NCI-H446 treated with DMSO at 0.1 percent for 48 hours (cell line): ENCODE measurements around the gene ANKS1A.

Experiments used
- DNase-seq: peaks from one replicate; lab custom pipeline; 2025; lab: John Stamatoyannopoulos, UW

ANKS1A gene

DNA sequence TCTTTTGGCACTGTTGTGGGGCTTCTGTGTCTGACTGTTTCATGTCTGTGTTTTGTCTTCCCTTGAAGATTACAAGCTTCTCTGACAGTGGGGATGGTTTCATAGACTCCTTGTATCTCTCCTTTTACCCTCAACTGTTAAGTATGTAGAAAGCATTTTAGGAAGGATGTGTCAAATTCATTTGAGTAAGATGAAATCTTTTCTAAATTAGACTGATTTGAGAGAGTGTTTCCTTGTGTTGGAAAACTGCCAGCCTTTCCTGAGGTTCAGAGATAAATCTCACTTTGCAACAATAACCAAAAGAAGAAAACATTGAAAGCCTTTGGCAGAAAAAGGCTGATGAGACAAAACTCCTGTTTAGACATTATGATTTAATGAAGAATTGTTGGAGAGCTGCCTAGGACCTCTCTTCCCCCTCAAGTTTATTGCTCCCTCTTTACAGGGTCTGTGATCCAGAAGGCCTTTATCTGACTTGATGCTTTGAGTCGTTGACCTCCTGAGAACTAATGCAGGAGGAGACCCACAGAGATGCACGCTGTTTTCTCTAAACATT, 68.3 kb downstream of the ANKS1A start:
- DNase-seq, result no peak

DNA sequence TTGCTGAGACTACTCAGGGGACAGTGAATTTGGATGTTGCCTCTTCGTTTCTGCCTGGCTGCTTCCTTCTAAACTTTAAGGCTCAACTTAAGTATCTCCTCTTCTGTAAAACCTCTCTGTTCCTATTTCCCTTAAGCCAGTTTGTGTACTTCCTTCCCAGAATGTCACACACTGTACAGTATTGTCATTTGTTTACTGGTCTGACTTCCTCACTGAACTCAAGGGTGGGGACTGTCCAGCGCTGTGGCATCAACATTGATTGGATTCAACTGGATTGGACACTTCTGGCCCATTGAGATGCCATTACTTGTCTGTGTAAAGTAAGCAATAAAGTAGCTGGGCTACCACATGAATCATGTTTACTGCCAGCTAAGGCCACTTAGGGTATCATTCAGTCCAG, 69.7 kb downstream of the ANKS1A start:
- no peak for DNase-seq

DNA sequence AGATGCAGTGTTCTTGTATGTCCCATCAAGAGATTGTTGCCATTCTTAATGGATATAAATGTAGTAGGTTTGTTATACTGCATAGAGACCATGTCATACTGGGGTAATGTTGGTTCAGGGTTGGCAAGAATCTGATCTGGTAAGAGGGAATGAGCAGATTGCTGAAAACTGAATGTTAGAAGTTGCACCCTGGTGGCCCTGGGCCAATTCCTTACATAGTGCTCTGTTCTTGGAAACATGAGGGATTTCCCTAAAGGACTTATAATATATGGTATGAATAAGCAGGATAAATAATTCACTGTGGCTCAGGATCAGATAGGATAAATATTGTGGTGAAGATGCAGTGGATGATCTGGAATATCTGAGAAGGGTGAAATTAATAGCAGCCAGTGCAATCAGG, 70.2 kb downstream of the ANKS1A start:
- DNase-seq, result no peak

DNA sequence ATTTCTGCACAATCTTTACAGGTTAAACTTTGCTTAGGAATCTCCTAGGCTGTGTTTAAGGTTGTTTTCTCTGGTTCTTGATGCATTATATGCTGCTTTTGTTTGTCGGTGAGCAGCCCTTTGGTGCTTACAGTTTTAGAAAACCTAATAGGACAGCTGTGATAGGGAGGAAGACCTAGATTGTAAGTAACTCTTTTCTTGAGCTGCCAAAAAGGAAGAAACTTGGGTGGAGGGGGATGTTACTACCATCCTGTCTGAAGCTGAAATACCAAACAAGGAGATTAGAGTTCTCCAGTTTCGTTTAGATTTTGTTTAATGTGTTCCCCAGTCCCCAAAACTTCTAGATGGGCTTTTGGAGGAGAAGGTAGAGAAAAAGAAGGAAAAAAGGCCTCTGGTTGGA, 72.0 kb downstream of the ANKS1A start:
- no peak for DNase-seq

DNA sequence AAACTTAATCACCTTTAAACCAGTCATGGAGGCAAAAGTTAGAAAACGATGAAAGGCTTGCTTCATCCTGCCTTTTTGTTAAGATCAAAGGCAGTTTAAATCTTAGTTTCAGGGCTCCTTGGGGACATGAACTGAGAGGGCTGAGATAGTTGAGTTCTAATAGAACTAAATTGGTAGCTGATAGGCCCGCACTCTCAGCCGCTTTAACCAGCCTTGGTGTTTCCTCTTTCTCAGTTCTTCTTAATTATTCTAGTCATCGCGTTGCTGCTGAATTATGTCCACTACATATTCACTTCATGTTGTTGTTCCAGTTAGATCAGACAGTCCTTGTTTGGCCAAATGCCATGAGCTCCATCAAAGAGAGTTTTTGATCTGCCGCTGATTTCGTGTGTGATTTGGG, 72.5 kb downstream of the ANKS1A start:
- DNase-seq, result no peak

DNA sequence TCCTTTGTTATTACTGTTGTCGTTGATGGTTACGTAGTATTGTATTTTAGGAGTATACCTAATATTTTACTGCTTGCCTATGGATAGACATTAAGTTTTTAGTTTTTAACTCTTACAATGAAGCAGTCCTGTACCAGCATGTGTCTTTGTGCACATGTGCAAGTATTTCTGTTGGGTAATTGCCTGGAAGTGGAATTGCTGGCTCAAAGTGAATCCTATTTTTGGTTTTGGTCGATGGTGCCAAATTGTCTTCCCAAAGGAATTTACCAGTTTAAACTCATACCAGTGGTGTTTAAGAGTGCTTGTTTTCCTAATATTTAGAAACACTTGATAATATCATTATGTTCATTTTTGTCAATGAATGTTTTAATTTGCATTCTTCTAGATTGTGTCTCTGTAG, 75.5 kb downstream of the ANKS1A start:
- DNase-seq, result no peak

DNA sequence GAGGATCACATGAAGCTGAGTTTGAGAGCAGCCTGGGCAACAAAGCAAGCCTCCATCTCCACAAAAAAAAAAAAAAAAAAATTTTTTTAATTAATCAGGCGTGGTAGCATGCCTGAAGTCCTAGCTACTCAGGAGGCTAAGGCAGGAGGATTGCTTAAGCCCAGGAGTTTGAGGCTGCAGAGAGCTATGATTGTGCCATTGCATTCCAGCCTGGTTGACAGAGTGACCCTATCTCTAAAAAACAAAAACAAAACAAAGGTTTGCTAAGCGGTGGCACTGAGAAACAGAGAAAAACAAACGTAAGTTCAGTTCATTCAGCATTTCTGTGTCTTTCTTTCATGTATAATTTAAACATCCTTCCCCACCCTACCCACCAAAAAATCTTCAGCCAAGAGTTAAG, 78.4 kb downstream of the ANKS1A start:
- DNase-seq, result no peak

DNA sequence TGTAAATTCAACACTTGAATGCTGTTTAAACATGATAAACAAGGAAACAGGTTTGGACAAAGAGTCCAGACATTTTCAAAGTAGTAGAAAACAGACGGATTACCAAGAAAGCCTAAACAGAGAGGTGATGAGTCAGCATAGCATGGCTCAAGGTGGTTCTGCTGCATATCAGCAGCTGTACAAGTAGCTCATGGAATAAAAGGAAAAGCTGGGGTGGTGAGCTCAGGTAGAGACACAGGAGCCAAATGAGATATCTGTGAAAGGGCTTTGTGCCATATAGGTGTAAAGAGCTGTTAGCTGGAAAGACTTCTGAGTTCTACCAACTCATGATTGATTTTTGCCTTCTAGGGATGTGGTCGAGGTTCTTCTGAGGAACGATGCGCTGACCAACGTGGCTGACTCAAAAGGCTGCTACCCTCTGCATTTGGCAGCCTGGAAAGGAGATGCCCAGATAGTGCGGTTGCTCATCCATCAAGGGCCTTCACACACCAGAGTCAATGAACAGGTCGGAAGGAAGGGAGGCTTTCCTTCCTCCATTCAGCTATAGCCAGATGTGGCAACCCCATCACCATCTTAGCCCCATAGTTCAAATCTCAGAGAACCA, 80.7 kb downstream of the ANKS1A start:
- no peak for DNase-seq

DNA sequence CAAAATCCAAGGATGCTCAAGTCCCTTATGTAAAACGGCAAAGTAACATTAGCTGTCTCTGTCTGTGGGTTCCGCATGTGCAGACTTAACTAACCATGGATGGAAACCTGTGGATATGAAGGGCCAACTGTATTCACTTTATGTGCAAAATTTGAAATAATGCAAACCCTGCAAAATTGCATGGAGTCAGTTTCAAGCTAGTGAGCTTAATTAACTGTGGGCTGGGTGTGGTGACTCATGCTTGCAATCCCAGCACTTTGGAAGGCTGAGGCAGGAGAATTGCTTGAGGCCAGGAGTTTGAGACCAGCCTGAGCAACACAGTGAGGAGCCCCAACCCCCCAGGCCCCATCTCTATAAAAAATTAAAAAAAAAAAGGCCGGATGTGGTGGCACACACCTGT, 81.4 kb downstream of the ANKS1A start:
- no peak for DNase-seq

DNA sequence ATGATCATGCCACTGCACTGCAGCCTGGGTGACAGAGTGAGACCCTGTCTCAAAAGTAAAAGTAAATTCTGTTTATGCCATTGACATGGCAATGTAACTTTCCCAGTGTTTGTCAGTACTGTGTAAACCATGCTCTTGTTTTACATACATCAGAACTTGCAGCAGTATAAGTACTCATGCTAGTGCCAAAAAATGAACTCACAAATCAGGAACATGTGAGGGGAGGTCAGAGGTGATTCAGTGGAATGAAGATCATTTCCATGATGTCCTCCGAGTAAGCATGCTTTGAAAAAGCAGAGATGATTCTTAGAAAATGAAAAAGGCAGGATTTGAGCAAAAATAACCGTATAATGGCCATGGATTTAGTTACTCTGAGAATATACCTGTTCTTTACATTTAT, 81.9 kb downstream of the ANKS1A start:
- DNase-seq, result no peak

DNA sequence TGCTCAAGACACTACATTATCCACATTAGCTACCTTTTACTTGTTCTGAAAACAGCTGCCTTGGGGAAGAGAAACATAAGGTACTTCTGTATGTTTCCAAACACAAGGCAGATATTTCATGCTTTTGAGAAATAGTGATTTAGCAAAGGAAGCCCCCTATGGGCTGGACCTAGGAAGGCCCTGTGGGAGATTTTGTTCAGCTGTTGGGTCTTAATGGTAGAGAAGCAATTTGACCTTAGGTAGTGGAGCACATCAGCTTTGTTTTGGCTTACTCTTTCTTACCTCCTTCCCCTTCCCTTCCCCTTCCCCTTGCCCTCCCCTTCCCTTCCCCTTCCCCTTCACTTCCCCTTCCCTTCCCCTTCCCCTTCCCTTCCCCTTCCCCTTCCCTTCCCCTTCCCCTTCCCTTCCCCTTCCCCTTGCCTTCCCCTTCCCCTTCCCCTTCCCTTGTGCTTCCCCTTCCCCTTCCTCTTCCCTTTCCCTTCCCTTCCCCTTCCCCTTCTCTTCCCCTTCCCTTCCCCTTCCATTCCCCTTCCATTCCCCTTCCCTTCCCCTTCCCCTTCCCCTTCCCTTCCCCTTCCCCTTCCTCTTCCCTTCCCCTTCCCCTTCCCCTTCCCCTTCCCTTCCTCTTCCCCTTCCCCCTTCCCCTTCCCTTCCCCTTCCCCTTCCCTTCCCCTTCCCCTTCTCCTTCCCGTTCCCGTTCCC, 84.6 kb downstream of the ANKS1A start:
- no peak for DNase-seq

DNA sequence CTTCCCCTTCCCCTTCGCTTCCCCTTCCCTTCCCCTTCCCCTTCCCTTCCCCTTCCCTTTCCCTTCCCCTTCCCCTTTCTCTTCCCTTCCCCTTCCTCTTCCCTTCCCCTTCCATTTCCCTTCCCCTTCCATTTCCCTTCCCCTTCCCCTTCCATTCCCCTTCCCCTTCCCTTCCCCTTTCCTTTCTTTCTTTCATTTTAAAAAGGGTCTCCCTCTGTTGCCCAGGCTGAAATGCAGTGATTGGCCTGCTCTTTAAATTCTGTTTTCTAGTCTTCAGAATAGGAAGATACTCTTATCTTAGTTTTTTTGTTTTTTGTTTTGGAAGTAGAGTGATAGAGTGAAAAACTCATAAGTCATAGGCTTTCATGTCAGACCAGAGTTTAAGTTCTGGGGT, 85.2 kb downstream of the ANKS1A start:
- no peak for DNase-seq

DNA sequence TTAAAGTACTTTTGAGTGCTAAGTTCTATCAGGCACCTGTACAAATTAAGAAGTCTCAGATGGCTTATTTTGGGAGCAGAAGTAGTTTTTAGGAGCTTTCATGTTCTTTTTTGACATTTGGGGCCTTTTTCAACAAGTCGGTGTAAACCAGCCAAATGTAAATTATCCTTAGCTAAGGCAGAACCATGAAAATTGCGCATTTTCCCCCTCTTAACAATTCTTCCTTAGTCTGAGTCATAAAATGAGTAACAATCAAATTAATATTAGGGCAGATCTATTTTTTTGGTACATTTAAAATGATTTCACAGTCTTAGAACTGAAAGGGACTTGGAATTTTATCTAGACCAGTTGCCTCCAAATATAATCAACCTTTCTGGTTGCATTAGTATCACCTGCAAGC, 87.2 kb downstream of the ANKS1A start:
- DNase-seq, result no peak

DNA sequence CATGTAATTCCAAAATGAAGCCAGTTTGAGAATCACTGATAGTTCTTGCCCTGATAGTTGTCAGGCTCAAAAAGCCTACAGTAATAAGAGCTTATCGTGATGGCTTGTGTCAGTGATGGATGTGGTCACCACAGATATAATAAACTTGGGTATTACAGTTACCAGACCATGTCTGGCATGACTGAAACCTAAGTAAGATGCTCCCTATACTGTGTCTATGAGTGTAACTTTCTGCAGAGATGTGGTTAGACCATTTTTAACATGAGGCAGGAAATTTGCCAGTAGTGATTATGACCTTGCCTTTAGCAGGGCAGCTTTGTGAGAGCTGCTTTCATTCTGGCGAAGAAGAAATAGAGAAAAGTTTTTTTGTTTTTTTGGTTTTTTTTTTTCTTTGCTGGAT, 90.2 kb downstream of the ANKS1A start:
- no peak for DNase-seq

DNA sequence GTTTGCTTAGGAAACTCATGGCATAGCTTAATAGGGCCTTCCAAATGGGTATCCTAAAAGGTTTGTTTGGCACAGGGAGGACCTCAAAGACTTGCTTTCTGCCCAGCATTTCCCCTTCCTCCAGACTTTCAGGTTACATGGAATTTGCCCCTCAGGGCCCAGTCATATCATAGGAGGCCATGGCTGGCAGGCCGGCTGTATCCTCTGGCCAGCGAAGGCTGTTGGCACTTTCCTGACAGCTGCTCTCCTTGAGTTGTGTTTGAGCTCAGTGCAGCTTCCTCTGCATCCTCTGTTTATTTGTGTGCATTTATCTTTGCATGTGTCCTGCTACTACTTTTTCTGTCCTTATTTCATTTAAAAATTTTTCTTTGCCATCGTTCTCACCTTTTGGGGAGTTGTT, 90.9 kb downstream of the ANKS1A start:
- DNase-seq, result no peak

DNA sequence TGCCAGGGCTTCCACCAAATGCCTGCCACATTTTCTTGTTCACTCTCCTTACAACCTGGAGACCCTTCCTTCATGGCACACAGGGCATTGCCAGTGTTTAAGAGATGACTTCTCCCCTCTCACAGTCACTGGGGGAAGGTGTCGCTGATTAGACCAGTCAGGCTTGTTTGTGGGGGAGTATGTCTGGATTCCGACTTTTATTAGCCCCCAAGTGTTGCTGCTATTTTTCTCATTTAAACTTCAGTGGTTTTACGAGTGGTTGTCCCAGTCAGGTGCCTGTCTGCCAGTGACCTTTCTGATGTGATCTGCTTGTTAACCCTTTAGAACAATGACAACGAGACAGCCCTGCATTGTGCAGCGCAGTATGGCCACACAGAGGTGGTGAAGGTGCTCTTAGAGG, 92.3 kb downstream of the ANKS1A start:
- no peak for DNase-seq

DNA sequence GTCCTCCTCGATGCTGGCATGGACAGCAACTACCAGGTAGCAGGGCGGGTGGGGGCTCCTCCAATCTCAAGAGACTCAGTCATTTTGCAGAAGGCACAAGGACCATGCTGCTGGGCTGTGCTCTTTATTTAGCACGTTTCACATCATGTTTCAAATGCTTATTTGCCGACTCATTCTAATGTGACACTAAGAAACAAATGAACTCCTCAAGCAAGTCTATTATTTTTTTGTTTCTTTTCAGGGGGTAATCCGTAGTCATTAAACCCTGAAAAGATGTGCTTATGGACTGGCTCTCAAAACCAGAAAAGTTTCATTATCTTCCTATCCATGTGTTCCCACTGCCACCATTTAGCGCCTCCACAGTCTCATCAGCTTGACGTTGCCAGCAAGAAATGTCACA, 92.9 kb downstream of the ANKS1A start:
- no peak for DNase-seq

DNA sequence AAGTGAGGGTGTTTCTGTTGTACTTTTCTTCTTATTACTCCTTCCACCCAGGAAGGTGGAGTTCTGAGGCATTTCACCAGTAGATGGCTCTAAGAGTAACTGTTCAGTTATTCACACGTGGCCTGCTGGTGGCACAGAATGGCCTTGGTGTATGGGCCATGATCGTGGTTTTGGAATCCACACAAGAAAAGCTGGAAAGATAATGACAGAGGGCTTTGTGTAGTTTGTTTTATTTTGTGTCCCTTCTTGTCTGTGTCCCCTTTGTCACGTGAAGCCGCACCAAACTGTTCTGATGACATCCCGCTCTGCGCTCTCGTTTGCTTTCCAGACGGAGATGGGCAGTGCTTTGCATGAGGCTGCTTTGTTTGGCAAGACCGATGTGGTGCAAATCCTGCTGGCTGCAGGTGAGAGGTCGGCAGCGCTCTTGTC, 93.4 kb downstream of the ANKS1A start:
- DNase-seq, result no peak

DNA sequence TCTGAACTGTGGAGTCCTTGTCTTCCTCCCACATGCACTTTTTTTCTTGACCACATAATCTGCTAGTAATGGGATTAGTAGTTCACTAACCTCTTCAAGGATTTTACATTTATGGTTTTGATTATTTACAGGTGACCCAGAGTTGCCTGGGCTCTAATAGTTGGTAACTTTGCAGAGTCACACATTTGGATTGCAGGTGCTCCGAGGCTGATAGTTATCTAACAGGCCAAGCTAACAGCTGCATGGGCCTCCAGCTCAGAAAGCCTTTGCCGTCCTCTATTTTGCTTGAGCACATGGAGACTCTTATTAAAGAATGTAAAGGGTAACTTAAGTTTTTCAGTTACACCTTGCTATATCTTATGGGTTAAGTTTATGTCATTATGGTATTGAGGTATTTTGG, 95.4 kb downstream of the ANKS1A start:
- DNase-seq, result no peak

DNA sequence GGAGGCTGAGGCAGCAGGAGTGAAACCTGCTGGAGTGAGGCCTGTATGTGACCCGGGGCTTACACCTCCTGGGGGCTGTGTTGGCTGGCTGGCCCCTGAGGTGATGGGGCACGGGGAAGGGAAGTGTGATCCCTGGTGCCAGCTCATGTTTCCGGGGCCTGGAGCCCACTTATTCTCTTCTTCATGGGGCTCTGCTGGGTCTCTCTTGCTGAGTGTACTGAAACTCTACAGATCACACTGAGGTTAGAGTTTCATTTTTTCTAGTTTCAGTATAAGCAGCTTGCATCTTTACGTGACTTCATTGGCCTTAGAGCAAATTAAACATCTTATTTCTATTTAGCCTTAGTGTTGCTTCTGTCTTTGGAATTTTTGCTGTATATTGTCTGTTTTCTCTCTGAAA, 96.2 kb downstream of the ANKS1A start:
- no peak for DNase-seq

DNA sequence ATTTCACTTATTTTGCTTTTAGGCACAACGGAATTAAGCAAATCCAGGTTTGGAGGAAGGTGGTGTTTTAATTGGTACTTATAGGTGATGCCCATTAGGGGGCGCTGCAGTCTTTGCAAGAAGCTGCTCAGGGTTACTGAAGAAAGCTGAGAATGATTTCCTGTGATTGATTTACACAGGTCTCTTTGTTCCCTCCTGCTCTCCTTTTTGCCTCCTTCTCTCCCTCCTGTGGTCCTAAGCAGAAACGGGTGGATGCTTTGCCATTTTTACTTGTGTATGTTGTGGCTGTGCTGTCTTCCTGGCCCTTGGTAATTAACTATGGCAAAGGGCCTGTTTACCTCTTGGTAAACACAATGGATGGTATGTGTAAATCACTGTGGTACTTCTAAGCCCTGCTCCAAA, 97.8 kb downstream of the ANKS1A start:
- peak; percentile 57 for DNase-seq

DNA sequence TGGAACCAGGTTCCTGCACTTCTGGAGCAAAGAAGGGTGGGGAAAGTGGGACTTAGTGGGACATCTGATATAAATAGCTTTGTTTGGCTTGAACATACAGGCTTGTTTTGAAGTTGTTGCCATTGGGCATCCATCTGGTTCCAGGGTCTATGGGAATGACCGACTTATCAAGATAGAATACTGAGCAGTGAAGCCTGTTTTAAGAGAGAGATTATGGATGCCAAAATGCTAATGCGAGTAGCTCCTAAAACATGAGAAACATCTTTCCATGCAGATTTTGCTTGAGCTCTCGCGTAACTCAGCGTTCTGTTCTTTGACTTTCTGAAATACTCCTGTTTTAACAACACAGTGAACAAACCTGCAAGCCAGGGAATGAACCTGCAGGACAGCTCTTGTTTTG, 98.5 kb downstream of the ANKS1A start:
- DNase-seq, result no peak

DNA sequence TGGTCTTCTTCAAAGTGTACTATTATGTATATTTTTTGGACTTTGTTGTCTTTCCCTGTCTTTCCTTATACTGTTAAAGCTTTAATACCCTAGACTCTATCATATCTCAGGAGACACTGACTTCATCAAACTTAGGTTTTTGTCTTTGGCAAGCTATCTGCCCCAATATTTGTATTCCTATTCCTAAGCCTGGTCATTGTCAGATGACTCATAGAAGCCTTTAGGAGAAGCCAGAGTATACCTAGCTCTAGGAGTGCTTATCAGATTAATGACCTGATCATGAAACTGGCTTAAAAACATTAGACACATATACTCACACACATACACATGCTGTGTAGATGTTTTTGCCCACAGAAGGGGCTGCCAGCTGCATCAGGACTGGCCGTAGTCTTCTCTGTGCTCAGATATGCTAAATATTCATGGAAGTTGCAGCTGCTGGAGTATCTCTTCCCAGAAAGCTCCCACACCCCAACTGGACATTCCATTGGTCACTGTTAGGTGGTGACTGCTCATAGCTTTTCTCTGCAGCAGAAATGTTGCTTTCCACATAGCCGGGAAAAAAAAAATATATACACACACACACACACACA, 102.0 kb downstream of the ANKS1A start:
- no peak for DNase-seq

DNA sequence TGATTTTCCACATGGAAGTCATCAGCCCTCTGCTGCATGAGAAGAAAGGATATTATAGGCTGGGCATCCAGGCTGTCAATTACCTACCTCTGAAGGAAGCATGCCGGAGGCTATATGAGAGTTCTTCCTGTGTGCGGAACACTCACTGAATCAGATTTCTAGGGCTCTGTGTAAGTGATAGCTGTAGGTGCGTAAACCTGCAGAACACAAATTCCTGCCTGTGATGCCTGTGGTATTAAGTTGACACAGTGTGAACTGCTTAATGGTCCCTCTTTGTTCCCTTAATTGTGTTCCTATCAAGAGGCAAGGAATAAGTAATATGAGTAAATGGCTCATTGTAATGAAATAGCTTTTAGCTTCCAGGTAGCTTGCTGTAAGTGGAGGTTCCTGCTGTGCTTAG, 103.3 kb downstream of the ANKS1A start:
- no peak for DNase-seq
